Testis (tissue), 2 donors: Measurements from ENCODE around the gene SRGAP2B.
"Not testable (repeated sequence)": the region's sequence is repeated elsewhere in the genome, so short reads cannot be mapped to it uniquely, and the experiment has no call there.

Experiments used
- POLR2A ChIP-seq: fragments of 450-650 bp; IDR thresholded peaks from one replicate; pipeline ENCODE4 v1.6.1; 2017; ENCODE audit warnings: antibody characterized with exemption, mild to moderate bottlenecking, moderate library complexity
- TF ChIP-seq, protein P1 (sequence below), 3 experiments: fragments of 450-650 bp in 2 of 3; fragments of 200-600 bp in 1 of 3; sonication (generic) in 1 of 3; IDR thresholded peaks; one replicate each; pipeline ENCODE4 v1.5.1; 2016 to 2019; ENCODE audit warnings: antibody characterized with exemption in 3 of 3, mild to moderate bottlenecking in 2 of 3, moderate library complexity in 1 of 3

DNA sequence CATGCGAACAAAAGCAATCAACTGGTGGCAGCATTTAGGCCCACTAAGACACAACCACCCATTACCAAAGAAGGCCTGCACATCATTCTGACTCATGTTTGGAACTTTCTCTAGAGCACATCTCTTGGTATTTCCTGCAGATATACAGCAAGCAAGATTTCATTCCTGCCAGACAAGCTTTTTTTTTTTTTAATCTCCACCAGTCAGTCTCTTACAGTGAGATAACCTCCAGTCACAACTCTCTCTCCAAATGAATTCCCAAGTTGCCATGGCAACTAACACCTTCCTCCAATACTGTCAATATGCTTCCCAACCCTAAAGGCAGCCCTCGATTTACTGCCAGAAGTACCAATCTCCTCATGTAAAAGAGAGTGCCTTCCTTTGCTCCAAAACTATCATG, 59.1 kb downstream of the SRGAP2B start:
- not testable (repeated sequence) for TF ChIP-seq POLR2A
- TF ChIP-seq, protein P1, sequence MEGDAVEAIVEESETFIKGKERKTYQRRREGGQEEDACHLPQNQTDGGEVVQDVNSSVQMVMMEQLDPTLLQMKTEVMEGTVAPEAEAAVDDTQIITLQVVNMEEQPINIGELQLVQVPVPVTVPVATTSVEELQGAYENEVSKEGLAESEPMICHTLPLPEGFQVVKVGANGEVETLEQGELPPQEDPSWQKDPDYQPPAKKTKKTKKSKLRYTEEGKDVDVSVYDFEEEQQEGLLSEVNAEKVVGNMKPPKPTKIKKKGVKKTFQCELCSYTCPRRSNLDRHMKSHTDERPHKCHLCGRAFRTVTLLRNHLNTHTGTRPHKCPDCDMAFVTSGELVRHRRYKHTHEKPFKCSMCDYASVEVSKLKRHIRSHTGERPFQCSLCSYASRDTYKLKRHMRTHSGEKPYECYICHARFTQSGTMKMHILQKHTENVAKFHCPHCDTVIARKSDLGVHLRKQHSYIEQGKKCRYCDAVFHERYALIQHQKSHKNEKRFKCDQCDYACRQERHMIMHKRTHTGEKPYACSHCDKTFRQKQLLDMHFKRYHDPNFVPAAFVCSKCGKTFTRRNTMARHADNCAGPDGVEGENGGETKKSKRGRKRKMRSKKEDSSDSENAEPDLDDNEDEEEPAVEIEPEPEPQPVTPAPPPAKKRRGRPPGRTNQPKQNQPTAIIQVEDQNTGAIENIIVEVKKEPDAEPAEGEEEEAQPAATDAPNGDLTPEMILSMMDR (IDR thresholded peaks at IDR 0.05), result not testable (repeated sequence)
